ENCODE measurements around the gene ADRA2A. TPM values are rescaled to one million over a fixed set of nuclear protein-coding genes. Genes with fewer than 3 reads are reported as not detected.

Gene ADRA2A
- total RNA-seq, 1 donor from 2014 or later = 23.5 TPM

DNA sequence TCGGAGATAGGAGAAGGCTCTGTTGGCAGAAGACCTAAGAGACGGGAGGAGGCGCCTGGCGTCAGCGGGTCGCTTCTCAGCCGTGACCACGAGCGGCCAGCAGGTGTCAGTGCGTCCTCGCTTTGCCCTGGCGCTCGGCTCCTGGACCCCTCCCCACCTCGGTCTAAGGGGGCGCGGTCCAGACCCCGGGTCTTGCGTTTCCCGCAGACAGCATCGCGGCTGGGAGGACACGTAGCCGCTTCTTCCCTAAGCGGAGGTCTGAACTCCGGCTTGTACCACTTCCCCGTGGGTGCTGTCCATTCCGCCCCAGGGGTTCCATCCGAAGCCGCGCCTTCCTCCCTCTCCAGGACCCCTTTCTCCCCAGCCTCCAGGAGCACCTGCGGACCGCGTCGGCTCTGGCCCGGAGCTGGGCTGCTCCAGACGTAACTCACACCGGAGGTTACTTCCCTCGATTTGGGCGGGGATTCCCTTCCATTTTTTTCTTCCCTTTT, 593 bp upstream of the ADRA2A start:
- Histone ChIP-seq H3K4me3 (peak overlapping the region; percentile 59 to 70), H3K9me3 (no peaks in the 10 kb centered on the region), H3K27me3 (peaks cover 9% of the 10 kb centered on the region), H3K27ac (no peak overlapping the region), H3K4me1 (peaks cover 10 to 20% of the 10 kb centered on the region in 2 donors), H3K36me3 (no peaks in the 10 kb centered on the region)
- intact Hi-C loops (cut with DNase I) = loop anchor here (5.0 kb wide), 1 partner anchor 1061 kb away; no protein-coding TSS in a partner anchor
- TF ChIP-seq, protein P1, sequence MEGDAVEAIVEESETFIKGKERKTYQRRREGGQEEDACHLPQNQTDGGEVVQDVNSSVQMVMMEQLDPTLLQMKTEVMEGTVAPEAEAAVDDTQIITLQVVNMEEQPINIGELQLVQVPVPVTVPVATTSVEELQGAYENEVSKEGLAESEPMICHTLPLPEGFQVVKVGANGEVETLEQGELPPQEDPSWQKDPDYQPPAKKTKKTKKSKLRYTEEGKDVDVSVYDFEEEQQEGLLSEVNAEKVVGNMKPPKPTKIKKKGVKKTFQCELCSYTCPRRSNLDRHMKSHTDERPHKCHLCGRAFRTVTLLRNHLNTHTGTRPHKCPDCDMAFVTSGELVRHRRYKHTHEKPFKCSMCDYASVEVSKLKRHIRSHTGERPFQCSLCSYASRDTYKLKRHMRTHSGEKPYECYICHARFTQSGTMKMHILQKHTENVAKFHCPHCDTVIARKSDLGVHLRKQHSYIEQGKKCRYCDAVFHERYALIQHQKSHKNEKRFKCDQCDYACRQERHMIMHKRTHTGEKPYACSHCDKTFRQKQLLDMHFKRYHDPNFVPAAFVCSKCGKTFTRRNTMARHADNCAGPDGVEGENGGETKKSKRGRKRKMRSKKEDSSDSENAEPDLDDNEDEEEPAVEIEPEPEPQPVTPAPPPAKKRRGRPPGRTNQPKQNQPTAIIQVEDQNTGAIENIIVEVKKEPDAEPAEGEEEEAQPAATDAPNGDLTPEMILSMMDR (IDR thresholded peaks at IDR 0.05) = peak; percentile 30 to 67 (median 50)
- DNase-seq (ENCODE audit: low spot score in 2 of 2) = no peak

DNA sequence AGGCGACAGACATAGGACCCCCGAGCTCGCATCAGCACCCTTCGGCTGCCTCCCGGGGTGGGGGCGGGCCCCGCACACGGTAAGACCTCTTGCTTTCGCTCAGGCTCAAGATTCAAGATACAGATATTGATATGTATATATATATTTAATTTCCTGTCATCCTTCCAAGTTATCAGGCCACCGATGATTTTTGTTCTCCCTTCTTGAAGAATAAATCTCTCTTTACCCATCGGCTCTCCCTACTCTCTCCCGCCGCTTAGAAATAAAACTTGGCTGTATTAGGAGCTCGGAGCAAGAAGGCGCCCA, 603 bp downstream of the ADRA2A start:
- H3K4me3 ChIP-seq = peak overlapping the region; percentile 59 to 70
- no peaks in the 10 kb centered on the region for H3K9me3 ChIP-seq
- intact Hi-C loops (cut with DNase I) = loop anchor here (5.0 kb wide), 1 partner anchor 1060 kb away; no protein-coding TSS in a partner anchor
- no peak for DNase-seq (ENCODE audit: low spot score in 2 of 2)
- H3K36me3 ChIP-seq = no peaks in the 10 kb centered on the region
- no peak overlapping the region for H3K27ac ChIP-seq
- peaks cover 9% of the 10 kb centered on the region for H3K27me3 ChIP-seq
- TF ChIP-seq, protein P1 (IDR thresholded peaks at IDR 0.05) = no peak
- H3K4me1 ChIP-seq = peaks cover 10 to 20% of the 10 kb centered on the region in 2 donors

DNA sequence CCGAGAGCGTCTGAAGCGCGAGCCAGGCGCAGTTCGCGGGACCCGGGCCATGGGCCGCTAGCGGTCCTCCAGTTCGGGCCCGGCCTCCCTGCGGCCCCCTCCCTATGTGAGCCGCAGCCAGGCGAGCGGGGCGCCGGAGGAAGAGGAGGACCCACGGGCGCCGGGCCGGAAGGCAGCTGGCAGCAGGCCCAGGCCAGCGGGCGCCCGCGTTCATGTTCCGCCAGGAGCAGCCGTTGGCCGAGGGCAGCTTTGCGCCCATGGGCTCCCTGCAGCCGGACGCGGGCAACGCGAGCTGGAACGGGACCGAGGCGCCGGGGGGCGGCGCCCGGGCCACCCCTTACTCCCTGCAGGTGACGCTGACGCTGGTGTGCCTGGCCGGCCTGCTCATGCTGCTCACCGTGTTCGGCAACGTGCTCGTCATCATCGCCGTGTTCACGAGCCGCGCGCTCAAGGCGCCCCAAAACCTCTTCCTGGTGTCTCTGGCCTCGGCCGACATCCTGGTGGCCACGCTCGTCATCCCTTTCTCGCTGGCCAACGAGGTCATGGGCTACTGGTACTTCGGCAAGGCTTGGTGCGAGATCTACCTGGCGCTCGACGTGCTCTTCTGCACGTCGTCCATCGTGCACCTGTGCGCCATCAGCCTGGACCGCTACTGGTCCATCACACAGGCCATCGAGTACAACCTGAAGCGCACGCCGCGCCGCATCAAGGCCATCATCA, 1.1 kb downstream of the ADRA2A start:
- Histone ChIP-seq H3K27me3 (peaks cover 9% of the 10 kb centered on the region), H3K9me3 (no peaks in the 10 kb centered on the region), H3K27ac (no peak overlapping the region), H3K4me3 (peak overlapping the region; percentile 59 to 70), H3K36me3 (no peaks in the 10 kb centered on the region), H3K4me1 (peaks cover 10 to 20% of the 10 kb centered on the region in 2 donors)
- TF ChIP-seq, protein P1 (IDR thresholded peaks at IDR 0.05) = no peak
- DNase-seq (ENCODE audit: low spot score in 2 of 2) = no peak
- intact Hi-C loops (cut with DNase I) = loop anchor here (5.0 kb wide), 1 partner anchor 1059 kb away; no protein-coding TSS in a partner anchor

DNA sequence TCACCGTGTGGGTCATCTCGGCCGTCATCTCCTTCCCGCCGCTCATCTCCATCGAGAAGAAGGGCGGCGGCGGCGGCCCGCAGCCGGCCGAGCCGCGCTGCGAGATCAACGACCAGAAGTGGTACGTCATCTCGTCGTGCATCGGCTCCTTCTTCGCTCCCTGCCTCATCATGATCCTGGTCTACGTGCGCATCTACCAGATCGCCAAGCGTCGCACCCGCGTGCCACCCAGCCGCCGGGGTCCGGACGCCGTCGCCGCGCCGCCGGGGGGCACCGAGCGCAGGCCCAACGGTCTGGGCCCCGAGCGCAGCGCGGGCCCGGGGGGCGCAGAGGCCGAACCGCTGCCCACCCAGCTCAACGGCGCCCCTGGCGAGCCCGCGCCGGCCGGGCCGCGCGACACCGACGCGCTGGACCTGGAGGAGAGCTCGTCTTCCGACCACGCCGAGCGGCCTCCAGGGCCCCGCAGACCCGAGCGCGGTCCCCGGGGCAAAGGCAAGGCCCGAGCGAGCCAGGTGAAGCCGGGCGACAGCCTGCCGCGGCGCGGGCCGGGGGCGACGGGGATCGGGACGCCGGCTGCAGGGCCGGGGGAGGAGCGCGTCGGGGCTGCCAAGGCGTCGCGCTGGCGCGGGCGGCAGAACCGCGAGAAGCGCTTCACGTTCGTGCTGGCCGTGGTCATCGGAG, 1.8 kb downstream of the ADRA2A start:
- Histone ChIP-seq H3K27ac (no peak overlapping the region), H3K27me3 (peaks cover 9% of the 10 kb centered on the region), H3K9me3 (no peaks in the 10 kb centered on the region), H3K36me3 (no peaks in the 10 kb centered on the region), H3K4me1 (peaks cover 10 to 20% of the 10 kb centered on the region in 2 donors), H3K4me3 (peak overlapping the region in 1 of 2 donors; percentile 70)
- DNase-seq (ENCODE audit: low spot score in 2 of 2) = no peak
- intact Hi-C loops (cut with DNase I) = loop anchor here (5.0 kb wide), 1 partner anchor 1059 kb away; no protein-coding TSS in a partner anchor
- TF ChIP-seq, protein P1 (IDR thresholded peaks at IDR 0.05) = no peak

DNA sequence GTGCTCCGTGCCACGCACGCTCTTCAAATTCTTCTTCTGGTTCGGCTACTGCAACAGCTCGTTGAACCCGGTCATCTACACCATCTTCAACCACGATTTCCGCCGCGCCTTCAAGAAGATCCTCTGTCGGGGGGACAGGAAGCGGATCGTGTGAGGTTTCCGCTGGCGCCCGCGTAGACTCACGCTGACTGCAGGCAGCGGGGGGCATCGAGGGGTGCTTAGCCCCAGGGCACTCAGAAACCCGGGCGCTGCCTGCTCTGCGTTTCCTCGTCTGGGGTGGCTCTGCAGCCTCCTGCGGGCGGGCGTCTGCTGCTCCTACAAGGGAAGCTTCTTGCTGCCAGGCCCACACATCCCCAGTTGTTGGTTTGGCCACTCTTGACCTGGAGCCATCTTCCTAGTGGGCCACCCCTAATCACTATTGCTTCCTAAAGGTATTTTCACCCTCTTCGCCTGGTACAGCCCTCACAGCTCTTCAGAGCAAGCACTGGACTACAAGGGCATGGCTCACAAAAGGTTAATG, 2.5 kb downstream of the ADRA2A start:
- TF ChIP-seq, protein P1 (IDR thresholded peaks at IDR 0.05) = no peak

More for the DNA sequence above, 2.5 kb downstream of the ADRA2A start:
- H3K36me3 ChIP-seq = no peaks in the 10 kb centered on the region
- H3K4me1 ChIP-seq = peaks cover 10 to 20% of the 10 kb centered on the region in 2 donors
- DNase-seq (ENCODE audit: low spot score in 2 of 2) = no peak
- intact Hi-C loops (cut with DNase I) = loop anchor here (5.0 kb wide), 1 partner anchor 1058 kb away; no protein-coding TSS in a partner anchor
- no peaks in the 10 kb centered on the region for H3K9me3 ChIP-seq
- H3K27me3 ChIP-seq = peaks cover 9% of the 10 kb centered on the region
- H3K27ac ChIP-seq = no peak overlapping the region
- no peak overlapping the region for H3K4me3 ChIP-seq

Data from ascending aorta (tissue), 2 donors.